Right lobe of liver (tissue), 4 donors: Measurements from ENCODE around the gene SULT1A2.

Source experiments
- POLR2A ChIP-seq: fragments of 450-650 bp; IDR thresholded peaks from one replicate; pipeline ENCODE4 v1.6.1; 2017; ENCODE audit warnings: antibody characterized with exemption, mild to moderate bottlenecking
- TF ChIP-seq, protein P1 (sequence below), 4 donors: fragments of 200-600 bp in 3 of 4; fragments of 450-650 bp in 1 of 4; IDR thresholded peaks; one replicate each; pipeline versions ENCODE4 v1.5.1 to v1.8.0; 2016 to 2022; ENCODE audit warnings: antibody characterized with exemption in 4 of 4, mild to moderate bottlenecking in 2 of 4
- donor health status: DM: no; HTN: no; CAD: no.
- donor health status: DM: no; HTN: no; CAD: no.
- donor health status: DM: no; HTN: yes; CAD: no.

DNA sequence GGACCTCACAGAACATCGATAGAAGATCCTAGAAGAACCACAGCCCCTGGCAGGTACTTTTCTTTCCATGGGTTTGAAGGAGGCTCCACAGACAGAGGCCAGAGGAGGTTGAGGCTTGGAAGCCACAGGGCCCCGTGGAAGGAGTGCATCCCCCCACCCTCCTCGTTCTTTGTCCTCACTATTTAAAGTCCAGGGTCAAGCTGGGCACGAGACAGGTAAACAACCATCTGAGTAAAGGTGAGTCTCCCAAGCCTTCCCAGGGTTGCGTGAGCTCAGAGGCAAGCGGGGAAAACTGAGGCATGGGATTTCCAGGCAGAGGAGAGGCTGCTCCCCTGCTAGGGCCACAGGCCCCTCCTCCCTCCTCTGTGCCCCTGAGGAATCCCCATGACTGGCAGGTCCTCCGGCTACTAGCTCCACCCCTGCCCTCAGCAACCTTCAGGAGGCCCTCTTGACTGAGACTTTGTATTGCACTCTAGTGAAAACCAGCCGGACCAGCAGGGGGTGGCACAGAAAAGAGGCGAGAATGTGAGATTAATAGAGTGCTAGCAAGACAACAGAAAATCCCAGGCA lies 927 bp upstream of the SULT1A2 start:
- TF ChIP-seq, protein P1, sequence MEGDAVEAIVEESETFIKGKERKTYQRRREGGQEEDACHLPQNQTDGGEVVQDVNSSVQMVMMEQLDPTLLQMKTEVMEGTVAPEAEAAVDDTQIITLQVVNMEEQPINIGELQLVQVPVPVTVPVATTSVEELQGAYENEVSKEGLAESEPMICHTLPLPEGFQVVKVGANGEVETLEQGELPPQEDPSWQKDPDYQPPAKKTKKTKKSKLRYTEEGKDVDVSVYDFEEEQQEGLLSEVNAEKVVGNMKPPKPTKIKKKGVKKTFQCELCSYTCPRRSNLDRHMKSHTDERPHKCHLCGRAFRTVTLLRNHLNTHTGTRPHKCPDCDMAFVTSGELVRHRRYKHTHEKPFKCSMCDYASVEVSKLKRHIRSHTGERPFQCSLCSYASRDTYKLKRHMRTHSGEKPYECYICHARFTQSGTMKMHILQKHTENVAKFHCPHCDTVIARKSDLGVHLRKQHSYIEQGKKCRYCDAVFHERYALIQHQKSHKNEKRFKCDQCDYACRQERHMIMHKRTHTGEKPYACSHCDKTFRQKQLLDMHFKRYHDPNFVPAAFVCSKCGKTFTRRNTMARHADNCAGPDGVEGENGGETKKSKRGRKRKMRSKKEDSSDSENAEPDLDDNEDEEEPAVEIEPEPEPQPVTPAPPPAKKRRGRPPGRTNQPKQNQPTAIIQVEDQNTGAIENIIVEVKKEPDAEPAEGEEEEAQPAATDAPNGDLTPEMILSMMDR (IDR thresholded peaks at IDR 0.05), result peak in 2 of 4 donors; percentile 18 to 23
- no peak for TF ChIP-seq POLR2A
